SU-DHL-6 (cell line): ENCODE data around the gene ANKRD27.

ENCODE experiments used
- CTCF ChIP-seq: fragments of 200-600 bp; sonication (generic); IDR thresholded peaks from one replicate; pipeline ENCODE4 v1.5.1; 2017; ENCODE audit warnings: antibody characterized with exemption, mild to moderate bottlenecking, low read length, moderate library complexity; ENCODE audit not compliant: insufficient read depth, poor library complexity, severe bottlenecking
- EZH2phosphoT487 ChIP-seq: fragments of 200-600 bp; sonication (generic), shearing (Covaris generic); conservative IDR thresholded peaks from 2 replicates; pipeline ENCODE4 v1.6.1; 2018; ENCODE audit warnings: mild to moderate bottlenecking, antibody characterized with exemption, low read length, moderate library complexity, mixed read lengths

- TF ChIP-seq EZH2phosphoT487 (no peak), CTCF (no peak)
Measured at GRCh38 chr19:32672841-32673240, 2.1 kb downstream of the ANKRD27 start.
